HG03571 (cell line): ENCODE data around the gene NAGS.
"Not testable (repeated sequence)": the region's sequence is repeated elsewhere in the genome, so short reads cannot be mapped to it uniquely, and the experiment has no call there.

Experiments
- ATAC-seq: cut with Tn5 transposase; IDR thresholded peaks from one replicate; pipeline ENCODE4 v1.9.1; 2021; ENCODE audit not compliant: unreplicated experiment

Gene NAGS

GRCh38 chr17:43983515-43984411 lies 20.7 kb upstream of the NAGS start:
- no peak for ATAC-seq

DNA sequence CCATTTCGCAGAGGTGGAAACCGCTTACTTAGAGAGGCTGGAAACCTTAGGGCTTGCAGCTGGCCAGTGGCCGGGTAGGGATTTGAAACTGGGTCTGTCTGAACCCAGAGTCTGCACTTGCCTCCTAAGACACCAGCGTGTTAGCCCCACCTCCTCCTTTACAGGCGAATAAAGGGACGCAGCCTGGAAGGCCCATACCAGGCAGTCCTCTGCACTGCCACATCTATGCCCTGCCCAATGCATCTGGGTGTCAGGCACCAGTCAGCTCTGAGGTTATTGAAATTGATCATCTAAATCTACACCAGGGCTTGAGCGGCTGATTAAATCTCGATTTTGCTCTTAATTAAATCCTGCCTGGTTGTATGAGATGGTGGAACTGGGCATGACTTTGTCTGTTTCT lies 19.9 kb upstream of the NAGS start:
- no peak for ATAC-seq

DNA sequence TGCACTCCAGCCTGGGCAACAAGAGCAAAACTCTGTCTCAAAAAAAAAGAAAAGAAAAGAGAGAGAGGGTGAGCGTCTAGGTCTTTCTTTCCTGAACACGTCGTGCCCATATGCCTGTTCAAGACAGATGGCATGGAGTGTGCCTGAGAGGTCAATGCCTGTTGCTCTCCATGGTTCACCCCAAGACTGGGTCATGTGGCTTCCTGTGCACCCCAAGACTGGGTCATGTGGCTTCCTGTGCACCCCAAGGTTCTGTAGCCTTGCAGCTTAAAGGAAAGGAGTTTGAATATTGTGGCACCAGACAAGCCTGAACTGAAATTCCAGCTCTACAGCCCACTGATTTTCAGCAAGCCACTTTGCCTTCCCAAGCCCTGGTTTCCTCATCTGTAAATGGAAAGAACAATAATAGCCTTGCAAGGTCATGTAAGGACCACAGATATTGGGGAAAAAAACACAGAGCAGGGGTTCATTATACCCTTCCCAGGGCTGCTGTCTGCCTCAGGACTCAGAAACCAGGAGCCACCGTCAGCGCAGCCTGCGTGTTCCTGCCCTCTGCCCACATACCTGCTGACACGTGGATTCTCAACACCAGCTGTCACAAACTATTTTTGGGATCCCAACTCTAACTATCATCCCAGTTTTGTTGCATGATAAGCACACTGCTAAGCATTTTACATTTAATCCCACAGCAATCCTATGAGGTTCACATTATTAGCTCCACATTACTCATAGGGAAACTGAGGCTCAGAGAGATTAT lies 18.0 kb upstream of the NAGS start:
- no peak for ATAC-seq

DNA sequence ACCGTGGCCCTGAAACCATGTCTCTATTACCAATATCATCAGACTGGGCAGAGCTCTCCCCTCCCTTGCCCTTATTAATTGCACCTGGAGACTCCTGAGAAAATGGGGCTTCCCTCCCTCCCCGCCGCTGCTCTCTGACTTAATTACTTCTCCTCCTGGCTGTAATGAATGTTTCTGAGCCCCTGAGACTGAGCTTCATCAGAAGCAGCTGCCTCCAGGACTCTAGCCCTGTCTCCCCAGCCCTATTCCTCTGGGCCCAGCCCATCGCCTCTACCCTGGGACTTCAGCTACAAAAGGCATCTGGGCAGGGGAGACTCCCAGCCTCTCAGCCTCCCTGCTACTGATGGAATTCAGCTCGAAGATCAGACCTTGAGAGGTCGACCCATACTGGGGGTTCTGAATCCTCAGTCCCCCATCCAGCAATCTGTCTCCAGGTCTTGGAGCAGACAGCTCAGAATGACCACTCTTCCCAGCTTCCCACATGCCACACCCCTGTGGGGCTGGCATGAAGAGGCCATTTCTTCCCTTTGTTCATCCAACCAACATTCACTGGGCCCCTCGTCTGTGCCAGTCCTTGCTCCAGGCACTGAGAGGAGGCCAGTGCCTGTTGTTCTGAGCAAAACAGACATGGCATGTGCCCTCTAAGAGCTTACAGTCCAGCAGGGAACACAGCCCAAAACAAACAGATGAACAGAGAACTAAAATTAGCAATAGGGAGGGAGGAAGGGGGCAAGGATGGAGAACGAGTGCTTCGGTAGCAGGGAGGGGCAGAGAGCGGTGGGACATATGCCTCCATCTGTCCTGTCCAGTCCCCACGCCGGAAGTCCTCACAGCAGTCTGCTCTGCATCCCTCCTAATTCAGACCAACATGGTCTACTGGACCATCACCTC lies 17.0 kb upstream of the NAGS start:
- ATAC-seq, result no peak

DNA sequence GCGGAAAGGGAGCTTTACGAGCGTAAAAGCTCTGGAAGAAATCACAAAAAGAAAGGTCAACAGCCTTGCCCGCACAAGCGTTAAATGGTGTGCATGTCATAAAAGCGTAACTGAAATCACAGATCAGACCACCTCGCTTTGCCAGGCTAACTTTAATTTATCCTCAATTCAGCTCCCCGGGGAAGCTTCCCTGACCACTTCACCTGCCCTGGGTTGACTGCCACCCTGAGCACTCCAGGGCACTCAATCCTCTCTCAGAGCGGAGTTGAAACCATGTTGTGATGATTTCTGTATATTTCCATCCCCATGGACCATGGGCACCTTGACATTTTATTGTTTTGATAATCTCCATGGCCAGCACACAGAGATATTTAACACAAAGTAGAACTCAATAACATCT lies 16.1 kb upstream of the NAGS start:
- ATAC-seq, result no peak

- ATAC-seq, result no peak
These were observed 11.8 kb upstream of the NAGS start for GRCh38 chr17:43992641-43993040.

DNA sequence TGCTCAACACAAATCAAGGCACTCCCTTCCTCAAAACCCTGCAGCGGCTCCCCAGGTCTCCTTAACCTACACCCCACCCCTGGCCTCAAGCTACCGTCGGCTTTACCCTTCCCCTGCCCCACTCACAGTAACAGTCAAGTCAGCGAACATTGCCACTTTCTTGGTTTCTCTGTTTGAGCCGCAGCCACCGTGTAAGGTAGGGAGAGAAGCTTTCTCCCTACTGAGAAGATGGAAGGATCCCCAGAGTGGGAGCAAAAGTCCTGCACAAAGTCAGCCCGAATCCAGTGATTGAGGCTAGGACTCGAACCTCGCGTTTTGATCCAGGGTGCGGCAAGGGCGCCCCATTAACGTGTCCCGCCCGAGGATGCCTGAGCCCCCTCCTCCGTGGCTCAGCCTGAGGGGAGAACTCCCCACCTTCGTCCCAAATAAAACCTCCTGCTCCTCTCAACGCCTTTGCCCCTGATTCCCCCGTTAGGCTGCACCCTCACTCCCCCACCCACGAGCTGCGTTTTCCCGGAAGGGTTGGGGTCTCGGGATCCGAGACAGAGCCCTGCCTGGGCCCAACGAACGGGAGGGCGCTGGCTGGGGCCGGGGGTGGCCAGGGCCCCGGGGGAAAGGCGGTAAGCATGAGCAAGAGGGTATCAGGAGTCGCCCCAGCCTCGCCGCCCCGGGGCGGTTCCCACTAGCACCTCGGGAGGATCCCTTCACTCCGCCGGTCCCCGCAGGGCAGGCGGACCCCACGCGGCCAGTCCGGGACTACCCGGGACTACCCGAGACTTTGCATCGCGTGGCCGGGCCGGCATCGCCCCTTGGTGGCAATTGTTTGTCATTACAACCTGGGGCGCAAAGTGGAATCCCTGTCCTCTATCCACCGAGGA lies 9.9 kb upstream of the NAGS start:
- no peak for ATAC-seq

- no peak for ATAC-seq
These were observed 9.3 kb upstream of the NAGS start for GRCh38 chr17:43995150-43995471.

- ATAC-seq, result not testable (repeated sequence)
These were observed 7.2 kb upstream of the NAGS start for GRCh38 chr17:43997180-43997579.

DNA sequence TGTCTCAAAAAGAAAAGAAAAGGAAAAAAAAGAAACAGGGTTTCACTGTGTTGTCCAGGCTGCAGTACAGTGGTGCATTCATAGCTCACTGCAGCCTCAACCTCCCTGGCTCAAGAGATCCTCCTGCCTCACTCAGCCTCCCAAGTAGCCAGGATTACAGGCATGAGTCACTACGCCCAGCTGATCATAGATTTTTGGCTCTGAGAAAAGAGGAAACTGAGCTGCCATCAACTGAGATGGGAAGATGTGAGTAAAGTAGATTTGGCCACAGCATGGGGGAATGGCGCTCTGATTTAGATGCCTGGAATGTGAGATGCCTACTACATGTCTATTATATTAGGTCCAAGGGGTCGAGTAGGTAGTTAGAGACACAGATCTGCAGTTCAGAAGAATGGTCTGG lies 5.9 kb upstream of the NAGS start:
- ATAC-seq, result no peak

GRCh38 chr17:43999024-43999423 lies 5.4 kb upstream of the NAGS start:
- ATAC-seq, result no peak

DNA sequence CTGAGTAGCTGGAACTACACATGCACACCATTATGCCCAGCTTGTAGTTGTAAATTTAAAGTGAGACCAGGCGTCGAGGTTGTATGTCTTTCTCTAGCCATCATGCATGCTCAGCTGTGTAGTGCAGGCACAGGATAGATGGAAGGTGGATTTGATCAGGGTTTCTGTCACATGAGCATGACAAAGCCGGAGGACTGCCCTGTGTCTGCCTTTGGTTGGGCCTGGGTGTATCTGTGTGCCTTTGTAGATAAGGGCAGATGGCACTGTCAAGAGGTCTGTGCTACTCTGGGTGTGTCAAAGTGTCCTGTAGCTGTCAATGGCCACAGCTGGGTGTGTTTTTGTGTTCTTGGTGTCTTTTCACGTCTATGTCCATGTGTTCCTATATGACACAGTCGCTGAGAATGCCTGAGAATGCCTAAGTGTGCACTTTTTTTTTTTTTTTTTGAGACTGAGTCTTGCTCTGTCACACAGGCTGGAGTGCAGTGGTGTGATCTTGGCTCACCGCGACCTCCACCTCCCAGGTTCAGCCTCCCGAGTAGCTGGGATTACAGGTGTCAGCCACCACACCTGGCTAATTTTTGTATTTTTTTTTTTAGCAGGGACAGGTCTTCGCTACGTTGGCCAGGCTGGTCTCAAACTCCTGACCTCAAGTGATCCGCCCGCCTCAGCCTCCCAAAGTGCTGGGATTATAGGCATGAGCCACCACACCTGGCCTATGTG lies 4.1 kb upstream of the NAGS start:
- no peak for ATAC-seq

GRCh38 chr17:44000871-44001460 lies 3.5 kb upstream of the NAGS start:
- no peak for ATAC-seq

DNA sequence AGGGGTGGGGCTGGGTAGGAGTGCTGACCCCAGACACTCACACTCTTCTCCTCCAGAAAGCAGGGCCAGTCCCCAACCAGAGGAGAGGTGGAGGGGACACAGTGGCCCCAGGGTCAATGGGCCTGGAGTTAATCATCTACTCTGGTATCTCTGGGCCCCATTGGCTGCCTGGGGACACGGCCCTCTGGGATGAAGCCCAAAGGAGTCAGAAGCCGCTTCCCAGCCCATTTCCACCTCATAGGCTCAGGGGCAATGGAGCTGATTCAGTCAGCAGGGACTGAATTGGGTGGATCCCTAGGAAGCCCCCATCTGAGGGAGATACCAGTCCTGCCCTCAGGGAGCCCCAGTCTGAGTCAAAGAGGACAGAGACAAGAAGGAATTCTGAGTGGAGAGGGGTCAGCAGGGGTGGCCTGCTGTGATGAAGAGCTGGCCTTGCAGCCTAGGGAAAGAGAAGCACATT lies 2.9 kb upstream of the NAGS start:
- no peak for ATAC-seq

DNA sequence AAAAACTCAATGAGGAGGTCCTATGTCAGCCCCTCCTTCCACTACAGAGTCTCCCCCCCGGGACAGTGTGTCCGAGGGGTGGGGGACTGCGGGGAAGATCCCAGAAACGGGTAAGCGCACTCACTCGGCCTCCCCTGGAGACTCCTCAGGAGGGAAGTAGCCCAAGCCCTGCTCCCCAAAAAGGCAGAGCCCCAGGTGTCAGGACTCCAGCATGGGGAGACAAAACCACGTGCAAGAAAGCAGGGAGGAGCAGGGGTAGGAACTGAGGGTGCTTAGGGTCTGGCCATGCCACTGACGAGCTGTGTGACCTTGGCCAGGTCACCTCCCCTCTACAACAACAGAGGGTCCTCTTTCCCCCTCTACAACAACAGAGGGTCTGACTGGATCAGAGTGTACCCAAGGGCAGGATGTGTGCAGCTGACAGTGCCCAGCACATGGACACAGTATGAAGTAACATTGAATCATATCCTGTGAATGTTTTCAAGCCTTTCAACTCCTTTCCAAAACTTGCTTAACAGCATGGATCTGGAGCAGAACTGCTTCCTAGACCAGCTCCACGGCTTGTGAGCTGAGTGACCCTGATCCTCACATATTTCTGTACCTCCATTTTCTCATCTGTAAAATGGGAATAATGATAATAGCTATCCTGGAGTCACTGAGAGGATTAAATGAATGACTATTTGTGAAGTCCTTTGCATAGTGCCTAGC lies 2.1 kb upstream of the NAGS start:
- no peak for ATAC-seq

GRCh38 chr17:44004761-44005526 lies 522 bp downstream of the NAGS start:
- no peak for ATAC-seq

GRCh38 chr17:44005527-44006271 lies 1.3 kb downstream of the NAGS start:
- no peak for ATAC-seq
